ENCODE measurements around the gene CORO2A. TPM values are rescaled to one million over a fixed set of nuclear protein-coding genes. Genes with fewer than 3 reads are reported as not detected.
A peak's percentile ranks its signal among the peaks of the same experiment; 100 is the strongest.

CORO2A gene
- total RNA-seq (0.30 and 0.53 TPM in 2 replicates), polyA plus RNA-seq (0.29 and 0.35 TPM in 2 replicates), polyA minus RNA-seq (0.85 and 1.2 TPM in 2 replicates), Bru-seq, nascent RNA (percentile 23 among the genes with signal in this experiment), BruChase-seq, experiment 1, labeled RNA remaining after a 6-hour chase (percentile 20 among the genes with signal in this experiment), BruChase-seq, experiment 2, labeled RNA remaining after a 2-hour chase (percentile 17 among the genes with signal in this experiment)
- 0.45 and 0.52 TPM in 2 replicates for polyA plus RNA-seq (2011; cell fraction: cytosol; rRNA removed)
- 0.32 and 0.34 TPM in 2 replicates for polyA plus RNA-seq (2011; cell fraction: nucleus; rRNA removed)
- 1.1 and 1.2 TPM in 2 replicates for polyA plus RNA-seq (2012)
- polyA minus RNA-seq (2011; cell fraction: cytosol; rRNA and poly(A)+ RNA removed), result 2.7 TPM
- 0.05 and 0.14 TPM in 2 replicates for polyA minus RNA-seq (2011; cell fraction: nucleus; rRNA and poly(A)+ RNA removed)
- long read RNA-seq, full-length matches to known transcripts, result 2 of 6 reads
- long read RNA-seq, partial matches to known transcripts, result 0 of 6 reads
- long read RNA-seq, other reads (novel, unspliced or antisense), result 4 of 6 reads

- TF ChIP-seq MYC (IDR thresholded peaks at IDR 0.05; ENCODE audit: low read depth, low read length), result no peak
- peak; percentile 29 to 64 for TF ChIP-seq CTCF (IDR thresholded peaks at IDR 0.05; ENCODE audit: extremely low read depth in 1 of 2, insufficient read depth in 1 of 2, low read depth in 1 of 2, low read length in 2 of 2)
- TF ChIP-seq POLR2AphosphoS5 (IDR thresholded peaks at IDR 0.05; ENCODE audit: insufficient read depth, low read depth, low read length), result peak; percentile 23
- peak within 1 kb of the TSS; percentile 34 for H3K9ac ChIP-seq (replicated peaks; ENCODE audit: extremely low read depth, insufficient read depth, low read length)
- H2AFZ ChIP-seq (ENCODE audit: low read depth, low read length), result peak within 1 kb of the TSS; percentile 81
- H3K9me3 ChIP-seq (replicated peaks; ENCODE audit: control insufficient read depth, insufficient read depth, low read length), result no peaks in the 10 kb centered on the region
- FAIRE-seq (peak; percentile 70), DNase-seq (ENCODE audit: low read depth, low spot score) (peak; percentile 66)
- intact Hi-C loops (cut with micrococcal nuclease) (loop anchor here (1.0 to 5.0 kb wide), 4 partner anchors 74 to 270 kb away; partner anchors contain the start of genes ANP32B, TRIM14 and TRMO), dilution Hi-C loops (cut with MboI; ENCODE audit: extremely low pct_ligation_motif_present, low sequenced_read_pairs) (no loop called here)
- peak within 1 kb of the TSS; percentile 37 to 73 (median 59) for H3K4me3 ChIP-seq (replicated peaks in 1 of 3; ENCODE audit: insufficient read depth in 1 of 3, low read depth in 1 of 3, low read length in 3 of 3)
- no peaks in the 10 kb centered on the region for H3K79me2 ChIP-seq (ENCODE audit: control insufficient read depth, insufficient read depth, low read length)
- H3K27ac ChIP-seq (ENCODE audit: insufficient read depth, low read depth, low read length), result no peak within 1 kb of the TSS
- no peaks in the 10 kb centered on the region for H3K9me1 ChIP-seq (replicated peaks; ENCODE audit: control insufficient read depth, extremely low read depth, insufficient read depth, low read length)
- H3K36me3 ChIP-seq (ENCODE audit: control insufficient read depth in 2 of 2, extremely low read depth in 1 of 2, insufficient read depth in 2 of 2, low read length in 2 of 2), result no peaks in the 10 kb centered on the region
- no peaks in the 10 kb centered on the region for H3K4me1 ChIP-seq (ENCODE audit: control insufficient read depth, extremely low read depth, insufficient read depth, low read length)
- H4K20me1 ChIP-seq (replicated peaks; ENCODE audit: control insufficient read depth, extremely low read depth, insufficient read depth, low read length), result no peaks in the 10 kb centered on the region
- BruUV-seq (replicated peaks), result no TSS peak
- ChIA-PET CTCF (interaction anchor here (0.6 to 2.0 kb wide), 6 partner anchors 13 to 71 kb away, joined by 3 to 9 read pairs (median 4); partner anchors contain the start of gene TBC1D2), POLR2A (no interaction called here)
- peak within 1 kb of the TSS; percentile 77 for H3K4me2 ChIP-seq (ENCODE audit: insufficient read depth, low read length)
- no peaks in the 10 kb centered on the region for H3K27me3 ChIP-seq (ENCODE audit: control insufficient read depth in 2 of 2, insufficient read depth in 2 of 2, low read length in 2 of 2)
These were observed at the start of gene CORO2A for GRCh38 chr9:98192503-98193335. TSS of gene CORO2A (minus strand) at chr9:98192637. CDS start at chr9:98157660, 34,977 bp downstream.
